ENCODE measurements around the gene ARHGAP45.
"Not testable (repeated sequence)": the region's sequence is repeated elsewhere in the genome, so short reads cannot be mapped to it uniquely, and the experiment has no call there.

Gene ARHGAP45

DNA sequence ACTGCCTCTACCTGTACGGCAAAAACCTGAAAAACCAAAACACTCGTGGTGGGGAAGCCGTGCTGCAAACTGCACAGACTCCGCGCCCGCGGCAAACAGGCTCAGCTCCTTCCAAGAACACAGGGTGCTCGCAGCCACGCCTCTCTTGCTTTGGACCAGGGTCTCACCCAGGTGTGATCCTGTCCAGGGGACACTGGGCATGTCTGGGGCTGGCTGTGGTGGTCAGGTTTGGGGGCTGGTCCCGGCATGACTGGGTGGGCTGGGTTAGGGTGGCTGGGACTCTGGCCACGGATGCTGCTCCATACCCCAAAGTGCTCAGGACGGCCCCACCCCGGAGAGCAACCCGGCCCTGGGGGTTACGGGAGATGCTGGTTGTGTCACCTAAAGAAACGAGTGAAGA lies 50.7 kb downstream of the ARHGAP45 start:
- DNase-seq, result no peak

DNA sequence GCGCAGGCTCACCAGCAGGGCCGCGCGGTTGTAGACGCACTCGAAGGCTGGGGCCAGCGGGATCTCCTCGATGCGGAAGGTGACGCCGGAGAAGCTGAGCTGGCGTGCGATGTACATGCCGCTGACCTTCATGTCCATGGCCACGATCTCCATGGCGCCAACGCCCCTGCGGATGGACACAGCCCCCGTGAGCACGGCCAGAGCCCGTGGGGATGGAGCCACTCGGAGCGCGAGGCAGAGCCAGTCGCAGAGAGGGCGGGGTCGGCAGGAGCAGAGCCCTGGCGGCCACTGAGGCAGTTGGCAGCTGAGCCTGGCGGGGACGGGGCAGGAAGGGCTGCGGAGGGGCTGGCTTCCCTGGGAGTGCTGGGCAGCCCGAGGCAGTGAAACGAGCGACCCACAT lies 52.0 kb downstream of the ARHGAP45 start:
- DNase-seq, result no peak

GRCh38 chr19:1119475-1120217 lies 52.7 kb downstream of the ARHGAP45 start:
- no peak for DNase-seq

DNA sequence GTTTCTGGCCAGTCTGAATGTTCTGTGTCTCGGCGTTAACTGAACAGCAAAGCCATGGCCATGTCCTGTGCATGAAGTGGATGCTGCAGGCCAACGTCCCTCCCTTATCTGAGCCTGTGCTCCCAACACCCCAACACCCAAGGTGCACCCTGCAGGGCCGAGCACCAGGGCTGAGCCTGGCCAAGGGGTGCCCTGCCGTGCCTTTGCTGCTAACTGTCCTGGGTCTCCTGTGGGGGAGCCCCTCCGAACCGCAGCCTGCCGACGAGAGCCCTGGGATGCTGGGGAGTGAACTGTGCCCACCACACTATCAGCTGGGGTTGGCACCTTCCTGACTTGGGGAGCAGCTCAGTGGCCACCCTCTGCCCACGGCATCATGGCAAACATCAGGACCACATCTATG lies 54.4 kb downstream of the ARHGAP45 start:
- DNase-seq, result no peak

GRCh38 chr19:1122021-1122971 lies 55.3 kb downstream of the ARHGAP45 start:
- no peak for DNase-seq

- no peak for DNase-seq
Measured at GRCh38 chr19:1122972-1123363, 56.0 kb downstream of the ARHGAP45 start.

GRCh38 chr19:1123381-1123780 lies 56.4 kb downstream of the ARHGAP45 start:
- no peak for DNase-seq

GRCh38 chr19:1123885-1124677 lies 57.1 kb downstream of the ARHGAP45 start:
- no peak for DNase-seq

GRCh38 chr19:1125601-1126467 lies 58.9 kb downstream of the ARHGAP45 start:
- no peak for DNase-seq

- no peak for DNase-seq
Measured at GRCh38 chr19:1126984-1127760, 60.2 kb downstream of the ARHGAP45 start.

DNA sequence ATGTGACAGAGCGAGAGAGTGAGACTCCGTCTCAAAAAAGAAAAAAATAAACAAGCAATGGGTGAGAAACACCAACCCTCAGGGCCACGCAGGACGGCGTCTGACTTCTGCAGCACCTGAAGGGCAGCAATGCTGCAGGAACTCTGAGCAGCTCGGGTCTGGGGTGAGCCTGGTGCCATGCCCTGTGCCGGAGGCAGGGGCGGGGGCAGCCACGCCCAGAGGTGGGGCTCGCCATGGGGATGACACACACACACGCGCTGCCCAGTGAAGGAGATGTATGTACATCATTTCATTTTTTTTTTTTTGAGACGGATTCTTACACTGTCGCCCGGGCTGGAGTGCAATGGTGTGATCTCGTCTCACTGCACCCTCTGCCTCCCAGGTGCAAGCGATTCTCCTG lies 61.1 kb downstream of the ARHGAP45 start:
- no peak for DNase-seq

DNA sequence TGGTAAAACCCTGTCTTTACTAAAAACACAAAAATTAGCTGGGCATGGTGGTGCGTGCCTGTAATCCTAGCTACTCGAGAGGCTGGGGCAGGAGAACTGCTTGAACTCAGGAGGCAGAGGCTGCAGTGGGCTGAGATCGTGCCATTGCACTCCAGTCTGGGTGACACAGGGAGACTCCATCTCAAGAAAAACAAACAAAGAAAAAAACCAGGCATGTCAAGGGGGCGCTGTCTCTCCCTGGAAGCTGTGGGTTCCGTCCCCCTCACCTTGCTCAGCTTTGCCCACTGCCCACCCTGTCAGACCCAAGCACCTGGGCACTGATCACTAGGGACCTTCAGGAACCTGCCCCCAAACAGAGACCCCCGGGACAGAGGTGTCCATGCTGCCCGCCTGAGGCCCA lies 62.1 kb downstream of the ARHGAP45 start:
- not testable (repeated sequence) for DNase-seq

DNA sequence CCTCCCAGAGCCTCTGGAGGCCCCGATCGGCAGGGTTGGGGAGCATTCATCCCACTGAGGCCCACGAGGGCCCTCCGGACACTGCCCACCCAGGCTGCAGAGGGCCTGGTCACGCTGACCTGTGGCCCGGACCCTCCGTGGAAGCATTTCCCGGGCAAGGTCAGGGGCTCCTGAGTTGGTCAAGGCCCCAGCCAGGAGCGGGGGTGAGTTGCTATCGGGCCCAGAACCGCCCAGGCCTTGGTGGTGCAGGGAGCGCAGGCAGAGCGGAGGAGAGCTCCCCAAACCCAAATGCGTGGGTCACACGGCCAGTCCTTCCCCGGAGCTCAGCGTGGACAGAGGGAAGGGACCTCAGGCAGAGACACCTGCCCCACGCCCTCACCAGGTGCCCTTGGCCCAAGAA lies 62.6 kb downstream of the ARHGAP45 start:
- DNase-seq, result no peak

DNA sequence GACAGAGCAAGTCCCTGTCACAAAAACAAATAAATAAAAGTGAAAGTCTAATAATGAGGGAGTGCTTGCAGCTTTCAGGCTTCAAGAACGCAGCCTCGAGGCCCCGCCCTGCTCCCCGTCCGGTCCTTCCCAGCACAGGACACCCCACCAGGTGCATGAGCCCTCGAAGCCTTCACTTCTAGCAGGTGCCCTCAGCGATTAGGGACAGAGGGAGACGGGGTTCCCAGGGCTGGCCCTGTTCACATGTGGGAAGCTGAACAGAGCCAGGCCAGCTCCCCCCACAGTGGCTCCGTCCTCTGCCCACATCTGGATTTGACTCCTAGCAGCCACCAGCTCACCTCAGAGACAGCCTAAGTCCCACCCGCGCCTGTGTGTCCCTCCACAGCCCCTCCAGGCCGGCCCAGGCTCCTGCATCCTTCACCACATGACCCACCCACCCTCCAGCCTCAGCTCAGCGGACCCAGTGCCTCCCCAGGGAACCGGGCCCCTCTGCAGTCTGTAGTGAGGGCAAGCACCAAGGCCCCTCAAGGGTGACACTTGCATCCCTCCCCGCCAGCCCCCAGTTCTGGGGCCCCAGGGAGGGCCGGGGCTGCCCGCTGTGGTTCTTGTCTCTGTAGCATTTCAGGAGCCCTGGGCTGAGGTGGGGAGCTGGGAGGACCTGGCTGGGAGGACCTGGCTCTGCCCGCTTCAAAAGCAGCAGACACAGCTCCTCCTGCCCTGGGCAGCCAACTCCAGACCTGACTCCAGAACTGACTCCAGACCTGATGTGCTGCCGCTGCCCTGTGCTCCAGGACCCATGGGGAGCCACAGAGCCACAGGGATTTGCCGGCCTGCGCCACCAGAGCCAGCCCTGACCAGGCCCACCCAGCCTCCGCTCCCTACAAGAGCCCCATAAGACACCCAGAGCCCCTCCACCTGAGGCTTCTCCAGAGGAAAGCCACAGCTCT lies 64.1 kb downstream of the ARHGAP45 start:
- no peak for DNase-seq

GRCh38 chr19:1131718-1132551 lies 65.0 kb downstream of the ARHGAP45 start:
- DNase-seq, result no peak

GRCh38 chr19:1132552-1133383 lies 65.8 kb downstream of the ARHGAP45 start:
- no peak for DNase-seq

GRCh38 chr19:1133471-1133929 lies 66.5 kb downstream of the ARHGAP45 start:
- no peak for DNase-seq

DNA sequence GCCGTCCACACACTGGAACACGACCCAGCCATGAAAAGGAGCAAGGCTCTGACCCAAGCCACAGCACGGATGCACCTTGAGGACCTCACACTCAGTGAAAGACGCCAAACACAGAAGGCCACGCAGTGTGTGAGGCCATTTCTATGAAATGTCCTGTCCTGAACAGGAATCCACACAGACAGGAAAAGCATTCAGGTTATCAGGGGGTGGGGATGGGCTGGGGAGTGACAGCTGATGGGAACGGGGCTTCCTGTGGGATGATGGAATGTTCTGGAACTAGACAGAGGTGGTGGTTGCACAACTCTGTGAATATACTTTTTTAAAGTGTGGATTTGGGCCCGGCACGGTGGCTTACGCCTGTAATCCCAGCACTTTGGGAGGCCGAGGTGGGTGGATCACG lies 67.5 kb downstream of the ARHGAP45 start:
- no peak for DNase-seq
